SK-N-SH treated with all-trans-retinoic acid at 6 μM for 48 hours (cell line): ENCODE results near the gene FGGY.

ENCODE experiments used
- ATAC-seq: fragments of 200-7000 bp; cut with Tn5 transposase; 3 replicates; pipeline ENCODE4 v1.9.1; 2020; ENCODE audit warnings: mild to moderate bottlenecking, moderate library complexity
- ARNTL ChIP-seq: fragments of 450-650 bp; formaldehyde crosslinking; IDR thresholded peaks from 2 replicates; pipeline ENCODE4 v1.5.0; 2020; ENCODE audit warnings: low read depth, mild to moderate bottlenecking, moderate library complexity, borderline replicate concordance
- CREB5 ChIP-seq: fragments of 250-450 bp; sonication (Bioruptor Pico); IDR thresholded peaks from 2 replicates; pipeline ENCODE4 v1.5.1; 2020; ENCODE audit warnings: low read depth, mild to moderate bottlenecking, moderate library complexity
- CSDC2 ChIP-seq: fragments of 250-450 bp; sonication (Bioruptor Pico); IDR thresholded peaks from 2 replicates; pipeline ENCODE4 v1.5.0; 2020; ENCODE audit warnings: mild to moderate bottlenecking, moderate library complexity
- CSRNP3 ChIP-seq: fragments of 250-450 bp; sonication (Bioruptor Pico); IDR thresholded peaks from 2 replicates; pipeline ENCODE4 v1.5.1; 2021; ENCODE audit warnings: mild to moderate bottlenecking, moderate library complexity
- ESRRG ChIP-seq: fragments of 250-450 bp; sonication (Bioruptor Pico); IDR thresholded peaks from 2 replicates; pipeline ENCODE4 v1.6.1; 2021; ENCODE audit warnings: mild to moderate bottlenecking
- GLIS3 ChIP-seq: fragments of 250-450 bp; sonication (Bioruptor Pico); IDR thresholded peaks from 2 replicates; pipeline ENCODE4 v1.5.0; 2020; ENCODE audit warnings: mild to moderate bottlenecking, moderate library complexity
- PATZ1 ChIP-seq: fragments of 250-450 bp; sonication (Bioruptor Pico); IDR thresholded peaks from 2 replicates; pipeline ENCODE4 v1.8.0; 2020; ENCODE audit warnings: mild to moderate bottlenecking, moderate library complexity, borderline replicate concordance
- PPARA ChIP-seq: fragments of 250-450 bp; sonication (Bioruptor Pico); IDR thresholded peaks from 2 replicates; pipeline ENCODE4 v1.5.0; 2020; ENCODE audit warnings: mild to moderate bottlenecking, borderline replicate concordance
- RARB ChIP-seq: fragments of 250-450 bp; sonication (Bioruptor Pico); IDR thresholded peaks from 2 replicates; pipeline ENCODE4 v1.8.0; 2021; ENCODE audit warnings: mild to moderate bottlenecking, moderate library complexity
- SNAI2 ChIP-seq: fragments of 250-450 bp; sonication (Bioruptor Pico); IDR thresholded peaks from 2 replicates; pipeline ENCODE4 v1.5.0; 2020; ENCODE audit warnings: mild to moderate bottlenecking, moderate library complexity
- TOX ChIP-seq: fragments of 250-450 bp; sonication (Bioruptor Pico); IDR thresholded peaks from 2 replicates; pipeline ENCODE4 v1.8.0; 2021; ENCODE audit warnings: mild to moderate bottlenecking, moderate library complexity, borderline replicate concordance
- TSHZ2 ChIP-seq: fragments of 250-450 bp; sonication (Bioruptor Pico); IDR thresholded peaks from 2 replicates; pipeline ENCODE4 v1.5.0; 2020; ENCODE audit warnings: mild to moderate bottlenecking, moderate library complexity
- ZC3H10 ChIP-seq: fragments of 250-450 bp; sonication (Bioruptor Pico); IDR thresholded peaks from 2 replicates; pipeline ENCODE4 v1.5.1; 2021; ENCODE audit warnings: mild to moderate bottlenecking, moderate library complexity
- ZFP3 ChIP-seq: fragments of 250-450 bp; sonication (Bioruptor Pico); IDR thresholded peaks from 2 replicates; pipeline ENCODE4 v1.5.0; 2020; ENCODE audit warnings: mild to moderate bottlenecking, moderate library complexity
- ZNF565 ChIP-seq: fragments of 450-650 bp; formaldehyde crosslinking; conservative IDR thresholded peaks from 2 replicates; pipeline ENCODE4 v1.5.0; 2020; ENCODE audit warnings: low read depth, mild to moderate bottlenecking, moderate library complexity
- ZNF70 ChIP-seq: fragments of 450-650 bp; formaldehyde crosslinking; IDR thresholded peaks from 2 replicates; pipeline ENCODE4 v1.5.0; 2020; ENCODE audit warnings: mild to moderate bottlenecking, moderate library complexity
- ZNF8 ChIP-seq: fragments of 450-650 bp; formaldehyde crosslinking; IDR thresholded peaks from 2 replicates; pipeline ENCODE4 v1.5.0; 2020; ENCODE audit warnings: mild to moderate bottlenecking, moderate library complexity

The FGGY gene

GRCh38 chr1:59418363-59419144 lies 121.7 kb downstream of the FGGY start:
- TF ChIP-seq ZNF8 (CRISPR knock-in tag) = no peak
- TF ChIP-seq RARB (CRISPR knock-in tag) = no peak
- ATAC-seq = no peak

GRCh38 chr1:59419361-59420140 lies 122.7 kb downstream of the FGGY start:
- no peak for ATAC-seq
- TF ChIP-seq PPARA (no peak), ZFP3 (no peak), SNAI2 (CRISPR knock-in tag) (no peak), CSRNP3 (CRISPR knock-in tag) (no peak), GLIS3 (CRISPR knock-in tag) (no peak), ZNF8 (CRISPR knock-in tag) (no peak), CREB5 (no peak), ARNTL (CRISPR knock-in tag) (no peak), CSDC2 (CRISPR knock-in tag) (no peak), ESRRG (no peak), ZC3H10 (no peak), TSHZ2 (CRISPR knock-in tag) (no peak), ZNF70 (CRISPR knock-in tag) (no peak), ZNF565 (CRISPR knock-in tag) (no peak), PATZ1 (CRISPR knock-in tag) (no peak)

- no peak for TF ChIP-seq PATZ1 (CRISPR knock-in tag)
- TF ChIP-seq RARB (CRISPR knock-in tag) = peak; percentile 39; the same call in 1 of the 2 replicates
- TF ChIP-seq TOX (CRISPR knock-in tag) = peak; percentile 55; the same call in 1 of the 2 replicates
- peak; percentile 53; the same call in 2 of the 3 replicates for ATAC-seq
Observed at GRCh38 chr1:59421232-59421920, 124.5 kb downstream of the FGGY start.
